ENCODE data around the gene ABLIM2.

DNA sequence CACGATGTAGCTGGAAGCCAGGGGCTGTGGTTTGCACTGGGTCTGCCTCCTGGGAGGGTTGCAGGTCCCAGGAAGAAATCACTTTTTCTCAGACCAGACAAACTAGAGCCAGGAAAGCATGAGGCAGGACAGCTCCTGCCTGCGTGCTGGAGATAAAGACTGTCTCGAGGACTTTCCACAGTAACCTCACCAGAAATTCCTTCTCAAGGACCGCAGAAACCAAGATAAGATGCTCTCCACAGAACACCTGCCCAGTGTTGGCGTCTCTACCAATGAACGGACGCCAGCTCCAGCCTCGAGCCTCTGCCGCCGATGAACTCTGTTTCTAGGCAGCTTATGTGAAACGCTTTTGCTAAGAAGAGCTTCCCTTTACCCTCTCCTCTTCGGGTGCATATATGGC is 142.1 kb downstream of the ABLIM2 start:
- TF ChIP-seq, protein P1, sequence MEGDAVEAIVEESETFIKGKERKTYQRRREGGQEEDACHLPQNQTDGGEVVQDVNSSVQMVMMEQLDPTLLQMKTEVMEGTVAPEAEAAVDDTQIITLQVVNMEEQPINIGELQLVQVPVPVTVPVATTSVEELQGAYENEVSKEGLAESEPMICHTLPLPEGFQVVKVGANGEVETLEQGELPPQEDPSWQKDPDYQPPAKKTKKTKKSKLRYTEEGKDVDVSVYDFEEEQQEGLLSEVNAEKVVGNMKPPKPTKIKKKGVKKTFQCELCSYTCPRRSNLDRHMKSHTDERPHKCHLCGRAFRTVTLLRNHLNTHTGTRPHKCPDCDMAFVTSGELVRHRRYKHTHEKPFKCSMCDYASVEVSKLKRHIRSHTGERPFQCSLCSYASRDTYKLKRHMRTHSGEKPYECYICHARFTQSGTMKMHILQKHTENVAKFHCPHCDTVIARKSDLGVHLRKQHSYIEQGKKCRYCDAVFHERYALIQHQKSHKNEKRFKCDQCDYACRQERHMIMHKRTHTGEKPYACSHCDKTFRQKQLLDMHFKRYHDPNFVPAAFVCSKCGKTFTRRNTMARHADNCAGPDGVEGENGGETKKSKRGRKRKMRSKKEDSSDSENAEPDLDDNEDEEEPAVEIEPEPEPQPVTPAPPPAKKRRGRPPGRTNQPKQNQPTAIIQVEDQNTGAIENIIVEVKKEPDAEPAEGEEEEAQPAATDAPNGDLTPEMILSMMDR (IDR thresholded peaks at IDR 0.05 in 4 of 5, conservative IDR thresholded peaks at IDR 0.05 in 1 of 5), result no peak
- no peak for TF ChIP-seq POLR2A (IDR thresholded peaks at IDR 0.05)

All from gastrocnemius medialis (tissue), 4 donors.